Prostate gland (tissue), 2 donors: ENCODE data around the gene KCNJ5. TPM values are rescaled to one million over a fixed set of nuclear protein-coding genes. Genes with fewer than 3 reads are reported as not detected.

ENCODE experiments used
- DNase-seq: peaks from one replicate; pipeline ENCODE4 v3.0.0-alpha.2; 2019; ENCODE audit warnings: low spot score
- H3K27ac ChIP-seq, 2 donors: fragments of 200-600 bp; sonication (generic); 2 replicates each; pipeline ENCODE4 v1.5.1; 2017 to 2019
- H3K27me3 ChIP-seq: fragments of 200-600 bp; sonication (generic); replicated peaks from 2 replicates; pipeline ENCODE4 v1.5.1; 2019; ENCODE audit not compliant: insufficient read depth
- H3K36me3 ChIP-seq, 2 donors: fragments of 200-600 bp; sonication (generic); 1 replicate in 1 of 2; 2 replicates in 1 of 2; pipeline versions ENCODE4 v1.5.1 to v1.8.1; 2017 to 2019
- H3K4me1 ChIP-seq: fragments of 200-600 bp; sonication (generic); replicated peaks from 2 replicates; pipeline ENCODE4 v1.5.1; 2019
- H3K4me3 ChIP-seq, 2 donors: fragments of 200-600 bp; sonication (generic); 2 replicates each; pipeline ENCODE4 v1.5.1; 2017 to 2019
- H3K9me3 ChIP-seq: fragments of 200-600 bp; sonication (generic); 2 replicates; pipeline ENCODE4 v1.5.1; 2017
- CTCF ChIP-seq, 4 experiments: fragments of 200-600 bp in 2 of 4; fragments of 450-650 bp in 2 of 4; sonication (generic) in 2 of 4; IDR thresholded peaks; 1 replicate in 3 of 4; 2 replicates in 1 of 4; pipeline ENCODE4 v1.5.1; 2016 to 2019; ENCODE audit warnings: antibody characterized with exemption in 4 of 4, mild to moderate bottlenecking in 2 of 4, moderate library complexity in 2 of 4
- POLR2A ChIP-seq: fragments of 450-650 bp; IDR thresholded peaks from one replicate; pipeline ENCODE4 v1.6.1; 2016; ENCODE audit warnings: antibody characterized with exemption, mild to moderate bottlenecking
- POLR2AphosphoS5 ChIP-seq: sonication (generic); formaldehyde crosslinking; IDR thresholded peaks from one replicate; pipeline ENCODE4 v1.6.1; 2017; ENCODE audit warnings: antibody characterized with exemption
- WGBS: methylation state at CpG from one replicate; pipeline ENCODE4 v1.1.5; 2018; 5-methylcytosine and 5-hydroxymethylcytosine counted together
- intact Hi-C: fragments of 100-400 bp; cut with DNase I; formaldehyde crosslinking; loops from one replicate; pipeline ENCODE4 v1.14.2; 2022
- total RNA-seq, 2 donors: library from RNA; depleted of rRNA; stranded (reverse); fragments of >200 nt; gene quantifications; one replicate each; pipeline ENCODE4 v1.1.0, GENCODE V29; 2016

KCNJ5 gene
- total RNA-seq, 2 donors from 2014 or later: 3.9 to 4.7 TPM

- no peak overlapping the region for H3K27ac ChIP-seq
- no peaks in the 10 kb centered on the region for H3K36me3 ChIP-seq
- H3K4me1 ChIP-seq: no peaks in the 10 kb centered on the region
- DNase-seq: no peak
- H3K9me3 ChIP-seq: no peaks in the 10 kb centered on the region
- H3K27me3 ChIP-seq: no peaks in the 10 kb centered on the region
- no peak overlapping the region for H3K4me3 ChIP-seq
- intact Hi-C loops: no loop called here
- 60% methylated on average over 18 of the region's 18 CpGs for WGBS
- TF ChIP-seq POLR2AphosphoS5 (no peak), POLR2A (no peak), CTCF (IDR thresholded peaks at IDR 0.05) (no peak)
These were observed 23.3 kb downstream of the KCNJ5 start for GRCh38 chr11:128914216-128915148.

- no peaks in the 10 kb centered on the region for H3K9me3 ChIP-seq
- WGBS: 35% methylated on average over 6 of the region's 6 CpGs
- no peak overlapping the region for H3K4me3 ChIP-seq
- no peaks in the 10 kb centered on the region for H3K36me3 ChIP-seq
- H3K4me1 ChIP-seq: no peaks in the 10 kb centered on the region
- no peak for TF ChIP-seq POLR2A
- no peaks in the 10 kb centered on the region for H3K27me3 ChIP-seq
- DNase-seq: no peak
- intact Hi-C loops: no loop called here
- H3K27ac ChIP-seq: no peak overlapping the region
These were observed 24.0 kb downstream of the KCNJ5 start for GRCh38 chr11:128915149-128915521.

- Histone ChIP-seq H3K4me3 (no peak overlapping the region), H3K27ac (no peak overlapping the region), H3K27me3 (no peaks in the 10 kb centered on the region), H3K36me3 (no peaks in the 10 kb centered on the region), H3K9me3 (no peaks in the 10 kb centered on the region), H3K4me1 (no peaks in the 10 kb centered on the region)
- 91% methylated on average over 3 of the region's 3 CpGs for WGBS
- intact Hi-C loops: no loop called here
- no peak for DNase-seq
- TF ChIP-seq POLR2AphosphoS5 (no peak), CTCF (IDR thresholded peaks at IDR 0.05) (no peak), POLR2A (no peak)
These were observed 24.9 kb downstream of the KCNJ5 start for GRCh38 chr11:128916037-128916572.

GRCh38 chr11:128916681-128917080 is 25.5 kb downstream of the KCNJ5 start:
- intact Hi-C loops: no loop called here
- no peaks in the 10 kb centered on the region for H3K27me3 ChIP-seq
- WGBS: 100% methylated on average over 1 of the region's 2 CpGs
- TF ChIP-seq POLR2AphosphoS5 (no peak), POLR2A (no peak), CTCF (IDR thresholded peaks at IDR 0.05) (no peak)
- H3K27ac ChIP-seq: no peak overlapping the region
- DNase-seq: no peak
- H3K4me3 ChIP-seq: no peak overlapping the region
- H3K36me3 ChIP-seq: no peaks in the 10 kb centered on the region
- no peaks in the 10 kb centered on the region for H3K9me3 ChIP-seq
- H3K4me1 ChIP-seq: no peaks in the 10 kb centered on the region

- H3K27ac ChIP-seq: no peak overlapping the region
- intact Hi-C loops: no loop called here
- no peaks in the 10 kb centered on the region for H3K9me3 ChIP-seq
- no peak for DNase-seq
- 31% methylated on average over 5 of the region's 5 CpGs for WGBS
- no peak overlapping the region for H3K4me3 ChIP-seq
- no peaks in the 10 kb centered on the region for H3K4me1 ChIP-seq
- H3K36me3 ChIP-seq: no peaks in the 10 kb centered on the region
- no peaks in the 10 kb centered on the region for H3K27me3 ChIP-seq
- TF ChIP-seq CTCF (IDR thresholded peaks at IDR 0.05) (no peak), POLR2A (no peak), POLR2AphosphoS5 (no peak)
These were observed 26.1 kb downstream of the KCNJ5 start for GRCh38 chr11:128917144-128917724.
